Fibroblast of peridontal ligament (primary cell): ENCODE measurements around the gene CYTH1.

Experiments used
- DNase-seq: peaks from one replicate; pipeline ENCODE4 v3.0.0-alpha.2; 2010; ENCODE audit errors: extremely low read depth

Gene CYTH1

GRCh38 chr17:78650093-78650715 lies 131.9 kb downstream of the CYTH1 start:
- DNase-seq, result no peak

DNA sequence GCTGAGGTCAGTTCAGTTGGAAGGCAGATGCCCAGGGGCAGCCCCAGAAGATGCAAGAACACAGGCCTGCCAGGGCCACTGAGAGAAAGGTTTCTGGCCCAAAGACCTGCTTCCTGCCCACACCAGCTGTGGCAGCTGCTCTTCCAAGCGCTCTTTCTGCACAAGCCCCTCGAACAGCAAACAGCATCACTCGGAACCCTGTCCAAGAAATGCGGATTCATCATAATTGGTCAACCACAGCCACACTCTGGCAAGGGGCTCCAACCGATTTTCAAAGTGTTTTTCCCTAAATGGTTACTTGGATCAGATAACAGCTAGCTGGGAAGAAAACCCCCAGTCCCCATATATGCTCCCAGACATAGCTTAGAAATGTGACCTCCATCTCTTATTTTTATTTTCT lies 133.8 kb downstream of the CYTH1 start:
- DNase-seq, result no peak

DNA sequence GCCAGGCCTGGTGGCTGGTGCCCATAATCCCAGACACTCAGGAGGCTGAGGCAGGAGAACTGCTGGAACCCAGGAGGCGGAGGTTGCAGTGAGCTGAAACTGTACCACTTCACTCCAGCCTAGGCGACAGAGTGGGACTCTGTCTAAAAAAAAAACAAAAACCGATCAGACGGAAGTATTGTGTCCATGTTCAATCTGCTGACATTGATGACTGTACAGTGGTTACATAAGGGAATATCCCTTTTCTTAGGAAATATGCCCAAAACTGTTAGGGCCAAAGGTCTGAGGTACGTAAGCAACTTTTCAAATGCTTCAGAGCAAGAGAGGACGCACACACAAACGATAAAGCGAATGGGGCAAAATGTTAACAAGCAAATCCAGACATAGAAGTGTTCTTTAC lies 135.0 kb downstream of the CYTH1 start:
- DNase-seq, result no peak

- no peak for DNase-seq
These were observed 136.4 kb downstream of the CYTH1 start for GRCh38 chr17:78645421-78646295.

GRCh38 chr17:78644931-78645351 lies 137.1 kb downstream of the CYTH1 start:
- DNase-seq, result no peak

GRCh38 chr17:78644224-78644623 lies 137.8 kb downstream of the CYTH1 start:
- no peak for DNase-seq

GRCh38 chr17:78643326-78643725 lies 138.7 kb downstream of the CYTH1 start:
- DNase-seq, result no peak

DNA sequence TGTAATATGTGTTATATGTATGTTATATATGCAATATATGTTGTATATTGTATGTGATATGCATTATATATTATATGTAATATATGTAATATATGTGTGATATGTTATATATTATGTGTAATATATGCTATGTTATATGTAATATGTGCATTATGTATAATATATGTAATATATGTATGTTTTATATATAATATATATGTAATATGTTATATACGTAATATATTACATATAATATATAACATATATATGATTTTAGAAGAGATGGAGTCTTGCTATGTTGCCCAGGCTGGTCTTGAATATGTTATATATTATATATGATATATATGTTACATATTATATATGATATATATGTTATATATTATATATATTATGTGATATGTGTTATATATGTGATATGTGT lies 139.4 kb downstream of the CYTH1 start:
- DNase-seq, result no peak

DNA sequence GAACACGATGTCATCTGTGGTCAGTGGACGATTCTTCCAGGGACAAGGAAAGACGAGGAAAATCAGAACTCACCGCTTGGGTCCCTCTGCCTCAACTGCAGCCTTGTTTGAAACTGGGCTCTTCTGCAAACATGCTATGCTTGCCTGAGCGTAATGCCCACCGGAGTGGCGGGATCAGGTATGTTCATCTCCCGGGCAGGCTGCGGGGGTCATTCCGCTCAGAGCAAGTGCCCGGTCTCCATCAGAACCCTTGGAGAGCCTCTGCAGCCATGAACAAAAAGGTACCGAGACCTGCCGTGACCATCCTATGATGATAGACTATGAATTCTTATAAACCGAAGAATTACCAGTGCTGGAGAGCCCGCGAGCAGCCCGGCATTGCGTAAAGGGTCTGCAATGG lies 140.4 kb downstream of the CYTH1 start:
- no peak for DNase-seq

- no peak for DNase-seq
These were observed 140.8 kb downstream of the CYTH1 start for GRCh38 chr17:78641243-78641642.

- no peak for DNase-seq
These were observed 141.4 kb downstream of the CYTH1 start for GRCh38 chr17:78640700-78641099.

DNA sequence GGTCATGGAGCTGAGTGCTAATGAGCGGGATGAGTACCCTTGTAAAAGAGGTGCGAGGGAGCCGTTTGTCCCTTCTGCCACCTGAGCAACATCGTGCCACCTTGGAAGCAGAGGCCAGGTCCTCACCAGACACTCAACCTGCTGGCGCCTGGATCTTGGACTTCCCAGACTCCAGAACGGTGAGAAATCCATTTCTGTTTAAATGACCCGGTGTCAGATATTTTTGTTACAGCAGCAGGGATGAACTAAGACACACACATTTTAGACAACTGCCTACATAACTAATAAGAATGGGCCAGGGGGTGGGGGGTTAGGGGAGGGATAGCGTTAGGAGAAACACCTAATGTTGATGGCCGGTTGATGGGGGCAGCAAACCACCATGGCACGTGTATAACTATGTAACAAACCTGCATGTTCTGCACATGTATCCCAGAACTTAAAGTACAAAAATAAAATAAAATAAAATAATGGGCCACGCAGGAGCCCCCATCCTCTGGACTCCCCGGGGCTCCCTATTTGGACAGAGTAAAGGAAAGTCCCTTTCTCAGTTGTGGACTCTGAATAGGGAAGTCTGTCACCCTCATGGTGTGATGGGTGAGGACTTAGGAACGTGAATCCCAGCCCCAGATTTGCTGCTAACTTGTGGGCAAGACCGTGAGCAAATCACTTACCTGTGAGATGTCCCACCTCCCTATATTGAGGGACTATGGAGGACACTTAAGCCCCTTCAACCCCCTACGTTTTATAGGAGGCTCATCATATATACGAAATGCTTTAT lies 144.2 kb downstream of the CYTH1 start:
- DNase-seq, result no peak

GRCh38 chr17:78637146-78637545 lies 144.9 kb downstream of the CYTH1 start:
- DNase-seq, result no peak

GRCh38 chr17:78634154-78634553 lies 147.9 kb downstream of the CYTH1 start:
- DNase-seq, result no peak

GRCh38 chr17:78629436-78629995 lies 152.6 kb downstream of the CYTH1 start:
- DNase-seq, result no peak

- DNase-seq, result no peak
These were observed 153.3 kb downstream of the CYTH1 start for GRCh38 chr17:78628547-78629435.

DNA sequence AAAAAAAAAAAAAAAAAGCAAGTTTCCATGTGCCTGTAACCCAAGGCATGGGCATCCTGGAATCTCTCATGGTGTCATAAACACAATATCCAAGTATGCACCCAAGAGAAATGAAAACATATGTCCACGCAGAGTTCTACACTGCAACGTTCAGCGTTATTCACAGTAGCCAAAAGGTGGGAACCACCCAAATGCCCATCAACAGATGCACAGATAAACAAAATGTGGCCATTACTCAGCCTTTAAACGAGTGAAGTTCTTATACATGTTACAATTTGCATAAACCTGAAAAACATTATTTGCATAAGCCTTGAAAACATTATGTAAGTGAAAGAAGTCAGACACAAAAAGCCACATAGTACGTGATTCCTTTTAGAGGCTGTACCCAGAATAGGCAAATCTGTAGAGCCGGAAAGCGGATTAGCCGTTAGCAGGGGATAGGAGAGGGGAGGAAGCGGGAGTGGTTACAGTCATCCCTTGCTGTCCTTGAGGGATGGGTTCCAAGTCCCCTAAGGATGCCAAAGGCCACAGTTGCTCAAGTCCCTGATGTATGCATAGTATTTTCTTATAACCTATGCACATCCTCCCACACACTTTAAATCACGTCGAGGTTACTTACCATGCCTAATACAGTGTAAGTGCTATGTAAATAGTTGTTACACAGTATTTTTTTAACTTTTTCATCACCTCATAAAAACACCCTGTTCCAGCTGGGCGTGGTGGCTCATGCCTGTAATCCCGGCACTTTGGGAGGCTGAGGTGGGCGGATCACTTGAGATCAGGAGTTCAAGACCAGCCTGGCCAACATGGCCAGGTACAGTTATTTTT lies 157.5 kb downstream of the CYTH1 start:
- no peak for DNase-seq
